ES-I3 (cell line): ENCODE data around the gene HIRA.

ENCODE experiments used
- H3K36me3 ChIP-seq: 2 replicates; pipeline ENCODE4 v1.6.1; 2013; ENCODE audit warnings: mild to moderate bottlenecking, low read length, control low read depth, moderate library complexity; ENCODE audit not compliant: insufficient read depth
- H3K4me1 ChIP-seq: 2 replicates; pipeline ENCODE4 v1.6.1; 2013; ENCODE audit warnings: mild to moderate bottlenecking, control low read depth, low read length; ENCODE audit not compliant: insufficient read depth
- H3K9ac ChIP-seq: 2 replicates; pipeline ENCODE4 v1.6.1; 2013; ENCODE audit warnings: low read depth, mild to moderate bottlenecking, low read length, moderate library complexity
- H3K9me3 ChIP-seq: 2 replicates; pipeline ENCODE4 v1.6.1; 2013; ENCODE audit warnings: mild to moderate bottlenecking, low read length, moderate library complexity; ENCODE audit not compliant: control insufficient read depth, insufficient read depth

The HIRA gene

GRCh38 chr22:19400881-19401280 lies 30.7 kb downstream of the HIRA start:
- no peaks in the 10 kb centered on the region for H3K9me3 ChIP-seq
- H3K36me3 ChIP-seq, result peaks cover 23% of the 10 kb centered on the region
- H3K9ac ChIP-seq, result no peak overlapping the region
- H3K4me1 ChIP-seq, result no peaks in the 10 kb centered on the region

- Histone ChIP-seq H3K9ac (no peak overlapping the region), H3K9me3 (no peaks in the 10 kb centered on the region), H3K4me1 (no peaks in the 10 kb centered on the region), H3K36me3 (peaks cover 26% of the 10 kb centered on the region)
These were observed 32.9 kb downstream of the HIRA start for GRCh38 chr22:19398652-19399051.

GRCh38 chr22:19398206-19398605 lies 33.3 kb downstream of the HIRA start:
- no peak overlapping the region for H3K9ac ChIP-seq
- H3K9me3 ChIP-seq, result no peaks in the 10 kb centered on the region
- no peaks in the 10 kb centered on the region for H3K4me1 ChIP-seq
- peaks cover 26% of the 10 kb centered on the region for H3K36me3 ChIP-seq

GRCh38 chr22:19397734-19398104 lies 33.8 kb downstream of the HIRA start:
- no peaks in the 10 kb centered on the region for H3K4me1 ChIP-seq
- H3K36me3 ChIP-seq, result peaks cover 26% of the 10 kb centered on the region
- H3K9ac ChIP-seq, result no peak overlapping the region
- no peaks in the 10 kb centered on the region for H3K9me3 ChIP-seq

DNA sequence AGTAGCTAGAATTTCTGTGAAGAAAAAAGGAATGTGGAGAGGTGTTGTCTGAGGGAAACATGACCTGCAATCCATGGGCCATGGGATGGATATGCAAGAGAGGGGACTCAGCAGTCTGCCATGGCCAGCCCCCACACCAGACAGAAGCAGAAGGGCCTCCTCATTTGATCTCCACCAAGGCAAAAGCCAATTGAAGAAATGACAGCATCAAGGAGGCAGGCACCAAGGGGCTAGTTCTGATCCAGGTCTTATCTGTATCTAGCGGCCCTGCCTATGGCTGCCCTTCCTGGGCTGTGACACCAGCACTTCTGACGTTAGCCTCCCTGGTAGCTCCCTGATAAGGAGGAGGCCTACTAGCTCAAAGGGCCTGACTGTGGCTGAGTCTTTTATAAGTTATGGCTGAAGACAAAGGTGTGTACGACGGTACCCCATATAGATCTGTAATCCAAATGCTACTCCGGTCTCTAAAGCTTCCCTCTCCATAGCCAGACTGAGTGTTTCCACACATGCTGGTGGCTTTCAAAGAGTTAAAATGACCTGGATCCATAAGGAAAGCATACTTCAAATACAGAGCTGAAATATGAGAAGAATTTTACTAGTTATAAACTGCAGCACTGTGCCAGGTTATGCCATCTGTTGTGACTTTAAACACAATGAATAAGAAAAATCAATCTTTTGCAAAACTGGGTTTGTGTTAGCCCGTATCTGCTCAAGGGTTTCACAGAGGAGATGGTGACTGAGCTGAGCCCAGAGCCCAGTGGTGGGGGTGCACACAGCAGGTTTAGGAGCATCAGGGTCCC lies 34.4 kb downstream of the HIRA start:
- peaks cover 32% of the 10 kb centered on the region for H3K36me3 ChIP-seq

GRCh38 chr22:19396561-19396933 lies 35.0 kb downstream of the HIRA start:
- H3K36me3 ChIP-seq, result peaks cover 36% of the 10 kb centered on the region

More for the DNA sequence above, 34.4 kb downstream of the HIRA start:
- Histone ChIP-seq H3K9ac (no peak overlapping the region), H3K4me1 (no peaks in the 10 kb centered on the region), H3K9me3 (no peaks in the 10 kb centered on the region)

DNA sequence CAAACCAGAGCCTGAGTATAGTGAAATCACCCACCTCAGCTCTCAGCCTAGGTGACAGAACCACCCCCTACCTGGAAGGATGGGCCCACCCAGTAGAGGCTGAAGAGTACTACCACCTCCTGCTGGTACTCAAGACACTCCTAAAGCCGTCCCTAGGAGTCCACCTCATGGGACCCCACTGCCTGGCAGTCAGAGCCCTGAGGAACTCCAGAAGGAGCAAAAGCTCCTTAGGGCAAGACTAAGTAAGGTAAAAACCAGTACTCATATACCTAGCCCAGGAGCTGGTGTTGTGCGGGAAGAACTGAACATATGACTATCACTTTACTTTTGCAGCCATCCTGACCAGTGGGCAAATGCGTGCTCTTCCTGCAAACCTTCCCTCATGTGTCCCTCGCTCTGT lies 36.3 kb downstream of the HIRA start:
- Histone ChIP-seq H3K4me1 (no peaks in the 10 kb centered on the region), H3K9me3 (no peaks in the 10 kb centered on the region), H3K36me3 (peaks cover 36% of the 10 kb centered on the region), H3K9ac (no peak overlapping the region)

More at GRCh38 chr22:19396561-19396933, 35.0 kb downstream of the HIRA start:
- H3K4me1 ChIP-seq, result no peaks in the 10 kb centered on the region
- H3K9me3 ChIP-seq, result no peaks in the 10 kb centered on the region
- H3K9ac ChIP-seq, result no peak overlapping the region

DNA sequence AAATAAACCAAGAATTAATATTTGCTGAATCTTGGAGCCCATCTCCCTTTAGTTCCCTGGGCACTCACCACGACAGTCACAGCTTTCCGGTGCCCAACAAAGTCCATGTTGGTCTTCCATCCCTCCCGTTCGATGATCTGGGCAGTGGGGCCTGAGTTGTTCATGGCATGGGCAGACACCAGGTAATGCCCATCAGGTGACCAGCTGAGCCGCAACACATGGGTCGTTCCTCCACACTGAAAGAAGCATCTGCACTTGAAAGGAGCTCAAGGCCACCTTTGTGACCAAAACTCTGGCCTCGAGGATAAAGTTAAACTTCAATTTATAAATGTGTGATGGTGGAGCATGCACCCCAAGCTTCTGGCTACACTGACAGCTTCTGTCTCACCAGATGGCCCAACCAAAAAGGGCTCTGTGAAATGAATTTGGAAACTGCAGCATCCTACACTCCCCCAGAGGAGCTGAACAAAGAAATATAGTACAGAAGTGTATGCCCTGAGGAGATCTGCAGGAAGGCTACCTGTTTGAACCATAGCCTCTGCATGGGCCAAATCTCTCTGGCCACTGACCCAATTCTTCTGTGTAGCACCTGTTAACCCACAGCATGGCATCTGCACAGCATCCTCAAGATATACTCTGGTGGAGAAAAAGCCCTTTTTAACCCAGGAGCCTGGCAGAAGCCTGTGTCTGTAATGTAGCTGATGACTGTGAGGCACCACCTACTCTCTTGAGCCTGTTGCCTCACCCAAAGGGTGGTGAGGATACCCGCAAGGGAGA lies 37.1 kb downstream of the HIRA start:
- no peaks in the 10 kb centered on the region for H3K4me1 ChIP-seq
- H3K9me3 ChIP-seq, result no peaks in the 10 kb centered on the region
- no peak overlapping the region for H3K9ac ChIP-seq
- peaks cover 39% of the 10 kb centered on the region for H3K36me3 ChIP-seq

GRCh38 chr22:19393704-19394103 lies 37.8 kb downstream of the HIRA start:
- H3K36me3 ChIP-seq, result peaks cover 37% of the 10 kb centered on the region
- H3K9ac ChIP-seq, result no peak overlapping the region
- H3K9me3 ChIP-seq, result no peaks in the 10 kb centered on the region
- no peaks in the 10 kb centered on the region for H3K4me1 ChIP-seq

- Histone ChIP-seq H3K4me1 (no peaks in the 10 kb centered on the region), H3K9ac (no peak overlapping the region), H3K36me3 (peaks cover 37% of the 10 kb centered on the region), H3K9me3 (no peaks in the 10 kb centered on the region)
These were observed 44.0 kb downstream of the HIRA start for GRCh38 chr22:19387575-19387974.

DNA sequence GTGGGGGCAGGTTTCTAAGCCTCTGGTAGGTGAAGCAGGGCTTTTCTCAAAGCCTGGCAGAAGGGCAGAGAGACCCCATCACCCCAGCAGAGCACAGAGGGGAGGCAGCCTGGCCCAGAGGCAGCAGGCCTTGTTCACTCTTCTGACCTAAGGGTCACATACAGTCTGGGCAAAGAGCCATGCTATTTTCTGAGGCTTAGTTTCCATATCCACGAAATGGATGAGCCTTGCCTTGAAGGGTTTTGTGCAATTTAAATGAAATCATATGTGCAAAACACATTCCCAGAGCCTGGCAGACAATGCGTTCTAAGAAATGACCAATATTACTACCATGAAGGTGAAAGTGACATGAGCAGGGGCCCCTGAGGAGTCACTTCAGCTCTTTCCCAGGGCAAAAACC lies 44.5 kb downstream of the HIRA start:
- Histone ChIP-seq H3K9ac (no peak overlapping the region), H3K36me3 (peaks cover 35% of the 10 kb centered on the region), H3K9me3 (no peaks in the 10 kb centered on the region), H3K4me1 (no peaks in the 10 kb centered on the region)

GRCh38 chr22:19386248-19386647 lies 45.3 kb downstream of the HIRA start:
- no peak overlapping the region for H3K9ac ChIP-seq
- no peaks in the 10 kb centered on the region for H3K9me3 ChIP-seq
- peaks cover 32% of the 10 kb centered on the region for H3K36me3 ChIP-seq
- no peaks in the 10 kb centered on the region for H3K4me1 ChIP-seq

- no peaks in the 10 kb centered on the region for H3K4me1 ChIP-seq
- peaks cover 32% of the 10 kb centered on the region for H3K36me3 ChIP-seq
- no peaks in the 10 kb centered on the region for H3K9me3 ChIP-seq
- no peak overlapping the region for H3K9ac ChIP-seq
These were observed 46.2 kb downstream of the HIRA start for GRCh38 chr22:19385221-19385906.

DNA sequence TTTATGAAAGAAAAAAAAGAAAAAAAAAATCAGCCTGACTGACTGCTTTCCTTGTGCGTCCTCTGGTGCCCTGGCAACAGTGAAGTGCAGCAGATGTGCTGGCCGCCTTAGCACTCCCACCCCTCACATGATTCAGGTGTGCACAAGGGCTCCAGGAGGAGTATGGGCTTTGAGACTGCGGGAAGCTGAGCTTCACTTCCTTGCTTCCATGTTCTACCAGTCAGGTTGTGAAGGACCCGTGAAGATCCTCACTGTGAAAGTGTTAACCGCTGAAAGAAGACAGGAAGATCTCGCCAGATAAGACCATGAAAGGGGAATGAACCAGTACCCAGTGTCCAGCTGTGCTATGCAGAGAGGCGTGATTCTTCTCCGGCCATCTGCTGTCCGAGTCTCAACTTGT lies 48.2 kb downstream of the HIRA start:
- Histone ChIP-seq H3K9me3 (no peaks in the 10 kb centered on the region), H3K4me1 (no peaks in the 10 kb centered on the region), H3K36me3 (peaks cover 22% of the 10 kb centered on the region), H3K9ac (no peak overlapping the region)
